ENCODE measurements around the gene HM13. TPM values are rescaled to one million over a fixed set of nuclear protein-coding genes. Genes with fewer than 3 reads are reported as not detected.

HM13 gene
- total and polyA plus RNA-seq, 9 of the 15 experiments (the other 6 are each of a cell fraction or from before 2014, with no cell fraction given), result 7.7 to 136 (median 74.5) TPM

DNA sequence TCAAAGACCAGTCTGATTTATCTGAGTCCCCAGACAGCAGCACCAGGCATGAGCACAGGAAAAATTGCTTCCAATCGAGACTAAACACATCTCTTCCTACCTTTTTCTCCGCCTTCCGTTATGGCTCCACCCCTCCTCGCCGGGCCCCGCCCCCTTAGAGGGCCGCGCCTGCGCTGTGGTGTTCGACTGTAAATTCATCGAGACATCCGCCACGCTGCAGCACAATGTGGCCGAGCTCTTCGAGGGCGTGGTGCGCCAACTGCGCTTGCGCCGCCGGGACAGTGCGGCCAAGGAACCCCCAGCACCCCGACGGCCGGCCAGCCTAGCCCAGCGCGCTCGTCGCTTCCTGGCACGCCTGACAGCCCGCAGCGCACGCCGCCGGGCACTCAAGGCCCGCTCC is 30.2 kb upstream of the HM13 start:
- Histone ChIP-seq H3K27me3 (ENCODE audit: control insufficient read depth in 2 of 2, insufficient read depth in 2 of 2, low read length in 2 of 2) (peaks cover 7 to 27% of the 10 kb centered on the region in 2 experiments; a peak in 4 of 5 replicates), H3K9me1 (ENCODE audit: control insufficient read depth, insufficient read depth, low read length) (no peaks in the 10 kb centered on the region), H3K9ac (ENCODE audit: insufficient read depth in 1 of 2, low read depth in 2 of 2, low read length in 2 of 2) (no peak overlapping the region), H3K27ac (ENCODE audit: extremely low read depth, low read depth, low read length) (no peak overlapping the region), H4K20me1 (replicated peaks; ENCODE audit: control insufficient read depth, insufficient read depth, low read length) (no peaks in the 10 kb centered on the region), H3K79me2 (ENCODE audit: control insufficient read depth, insufficient read depth, low read length) (no peaks in the 10 kb centered on the region), H2AFZ (ENCODE audit: low read depth, low read length) (0 out of 2 replicates have a peak overlapping the region, but pooled peaks have one; percentile 37), H3K4me3 (no peak overlapping the region), H3K36me3 (ENCODE audit: control insufficient read depth, insufficient read depth, low read length) (no peaks in the 10 kb centered on the region), H3K9me3 (replicated peaks; ENCODE audit: control insufficient read depth, insufficient read depth, low read depth, low read length) (no peaks in the 10 kb centered on the region; the same call in 1 of the 2 replicates), H3K4me2 (ENCODE audit: insufficient read depth, low read length) (peak overlapping the region; percentile 6; the same call in 1 of the 2 replicates), H3K4me1 (replicated peaks in 1 of 2; ENCODE audit: control insufficient read depth in 2 of 2, insufficient read depth in 2 of 2, low read length in 2 of 2) (peaks cover 11 to 14% of the 10 kb centered on the region in 2 experiments; a peak in 3 of 5 replicates)
- POLR2A ChIA-PET, result interaction anchor here (0.6 to 0.7 kb wide), 2 partner anchors 10 to 21 kb away, joined by 3 read pairs; no protein-coding TSS in a partner anchor
- DNase-seq (ENCODE audit: extremely low read depth in 1 of 4, low spot score in 3 of 4), result peak; percentile 62 to 83 (median 76)
- intact Hi-C loops (cut with micrococcal nuclease), result no loop called here
- BruUV-seq (replicated peaks), result no TSS peak
- peak; percentile 93 for ATAC-seq
- in situ Hi-C loops (cut with MboI), result no loop called here
- 49% methylated on average over 27 of the region's 36 CpGs for WGBS (ENCODE audit: insufficient coverage, low coverage, missing lambda C conversion rate)
- CTCF ChIA-PET (ENCODE audit: low intra/inter-chr PET ratio), result no interaction called here
- peak; percentile 58 for FAIRE-seq
- TF ChIP-seq EP400 (IDR thresholded peaks at IDR 0.05) (no peak), RCOR1 (IDR thresholded peaks at IDR 0.05; ENCODE audit: borderline replicate concordance in 1 of 2, low read depth in 2 of 2, low read length in 2 of 2) (no peak), ZNF609 (CRISPR knock-in tag; IDR thresholded peaks at IDR 0.05; ENCODE audit: borderline replicate concordance) (no peak), L3MBTL2 (IDR thresholded peaks at IDR 0.05) (peak; percentile 96), BMI1 (IDR thresholded peaks at IDR 0.05; ENCODE audit: low read length) (no peak), NCOA6 (IDR thresholded peaks at IDR 0.05) (no peak), ESRRA (IDR thresholded peaks at IDR 0.05; ENCODE audit: borderline replicate concordance, low read depth) (no peak), RB1 (IDR thresholded peaks at IDR 0.05; ENCODE audit: low read depth) (no peak), RBFOX2 (IDR thresholded peaks at IDR 0.05; ENCODE audit: low read depth, low read length) (0 out of 2 replicates have a peak, but pooled peaks have one; percentile 17)
- TF ChIP-seq, protein P1, sequence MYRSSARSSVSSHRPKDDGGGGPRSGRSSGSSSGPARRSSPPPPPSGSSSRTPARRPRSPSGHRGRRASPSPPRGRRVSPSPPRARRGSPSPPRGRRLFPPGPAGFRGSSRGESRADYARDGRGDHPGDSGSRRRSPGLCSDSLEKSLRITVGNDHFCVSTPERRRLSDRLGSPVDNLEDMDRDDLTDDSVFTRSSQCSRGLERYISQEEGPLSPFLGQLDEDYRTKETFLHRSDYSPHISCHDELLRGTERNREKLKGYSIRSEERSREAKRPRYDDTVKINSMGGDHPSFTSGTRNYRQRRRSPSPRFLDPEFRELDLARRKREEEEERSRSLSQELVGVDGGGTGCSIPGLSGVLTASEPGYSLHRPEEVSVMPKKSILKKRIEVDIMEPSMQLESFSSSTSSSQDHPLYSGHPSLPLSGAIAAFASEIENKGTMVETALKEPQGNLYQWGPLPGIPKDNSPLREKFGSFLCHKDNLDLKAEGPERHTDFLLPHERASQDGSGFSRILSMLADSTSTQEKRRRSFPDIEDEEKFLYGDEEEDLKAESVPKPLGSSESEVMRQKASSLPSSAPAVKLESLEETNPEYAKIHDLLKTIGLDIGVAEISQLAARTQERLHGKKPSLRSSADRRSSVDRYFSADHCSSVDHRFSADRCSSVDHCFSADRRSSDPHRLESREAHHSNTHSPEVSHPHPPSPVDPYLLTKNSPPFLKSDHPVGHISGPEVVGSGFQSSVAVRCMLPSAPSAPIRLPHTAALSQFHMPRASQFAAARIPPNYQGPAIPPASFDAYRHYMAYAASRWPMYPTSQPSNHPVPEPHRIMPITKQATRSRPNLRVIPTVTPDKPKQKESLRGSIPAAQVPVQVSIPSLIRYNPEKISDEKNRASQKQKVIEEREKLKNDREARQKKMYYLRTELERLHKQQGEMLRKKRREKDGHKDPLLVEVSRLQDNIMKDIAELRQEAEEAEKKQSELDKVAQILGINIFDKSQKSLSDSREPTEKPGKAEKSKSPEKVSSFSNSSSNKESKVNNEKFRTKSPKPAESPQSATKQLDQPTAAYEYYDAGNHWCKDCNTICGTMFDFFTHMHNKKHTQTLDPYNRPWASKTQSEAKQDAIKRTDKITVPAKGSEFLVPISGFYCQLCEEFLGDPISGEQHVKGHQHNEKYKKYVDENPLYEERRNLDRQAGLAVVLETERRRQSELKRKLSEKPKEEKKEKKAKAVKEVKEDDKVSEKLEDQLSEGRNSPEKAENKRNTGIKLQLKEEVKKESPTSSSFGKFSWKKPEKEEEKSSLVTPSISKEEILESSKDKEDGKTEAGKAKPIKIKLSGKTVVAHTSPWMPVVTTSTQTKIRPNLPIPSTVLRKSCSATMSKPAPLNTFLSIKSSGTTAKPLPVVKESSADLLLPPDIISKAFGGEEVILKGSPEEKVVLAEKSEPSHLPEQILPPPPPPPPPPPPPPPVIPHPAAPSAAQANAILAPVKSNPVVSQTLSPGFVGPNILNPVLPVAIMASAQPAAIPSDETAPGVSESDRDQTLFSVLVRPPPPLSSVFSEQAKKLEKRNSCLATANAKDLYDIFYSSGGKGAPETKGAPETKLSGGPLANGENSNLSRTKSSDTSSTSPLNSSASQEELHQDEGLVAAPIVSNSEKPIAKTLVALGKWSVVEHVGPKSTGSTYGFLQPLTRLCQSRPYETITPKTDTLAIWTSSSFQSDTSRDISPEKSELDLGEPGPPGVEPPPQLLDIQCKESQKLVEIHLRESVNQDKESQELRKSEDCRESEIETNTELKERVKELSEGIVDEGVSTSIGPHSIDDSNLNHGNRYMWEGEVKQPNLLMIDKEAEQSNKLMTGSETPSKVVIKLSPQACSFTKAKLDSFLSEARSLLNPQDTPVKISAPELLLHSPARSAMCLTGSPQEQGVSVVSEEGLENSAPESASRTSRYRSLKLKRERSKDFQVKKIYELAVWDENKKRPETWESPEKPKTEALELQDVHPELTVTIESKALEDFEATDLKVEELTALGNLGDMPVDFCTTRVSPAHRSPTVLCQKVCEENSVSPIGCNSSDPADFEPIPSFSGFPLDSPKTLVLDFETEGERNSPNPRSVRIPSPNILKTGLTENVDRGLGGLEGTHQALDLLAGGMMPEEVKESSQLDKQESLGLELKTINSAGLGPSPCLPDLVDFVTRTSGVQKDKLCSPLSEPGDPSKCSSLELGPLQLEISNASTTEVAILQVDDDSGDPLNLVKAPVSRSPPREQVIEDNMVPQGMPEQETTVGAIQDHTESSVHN (IDR thresholded peaks at IDR 0.05; ENCODE audit: borderline replicate concordance in 1 of 2, low read depth in 1 of 2), result no peak
